WI38 (cell line): ENCODE data around the gene MKLN1.

Experiments
- H3K4me3 ChIP-seq: 2 replicates; pipeline ENCODE4 v1.5.1; 2011; ENCODE audit warnings: low read depth, mild to moderate bottlenecking, control low read depth, low read length
- CTCF ChIP-seq: IDR thresholded peaks from 2 replicates; pipeline ENCODE4 v1.5.1; 2012; ENCODE audit warnings: low read depth, mild to moderate bottlenecking, control low read depth, low read length

MKLN1 gene

GRCh38 chr7:131505636-131506557 lies 178.2 kb downstream of the MKLN1 start:
- no peak for TF ChIP-seq CTCF

DNA sequence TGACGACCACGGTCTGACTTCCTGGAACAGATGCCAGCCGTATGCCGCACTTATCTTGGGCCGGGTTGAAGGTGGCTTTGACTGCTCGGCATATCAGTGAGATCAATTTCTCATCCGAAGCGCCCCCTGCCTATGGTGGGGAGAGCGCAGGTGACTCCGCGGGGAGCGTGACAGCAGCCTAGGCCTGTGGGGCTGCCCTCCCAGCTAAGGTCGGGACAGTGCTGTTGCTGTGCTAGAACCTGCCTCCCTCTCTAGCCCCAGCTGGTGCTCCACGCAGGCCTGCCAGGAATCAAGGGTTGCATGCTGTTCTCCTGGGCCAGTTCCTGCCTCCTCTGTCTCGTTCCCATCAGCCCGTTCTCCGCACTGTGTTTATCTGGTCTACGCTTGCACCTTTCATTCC lies 178.9 kb downstream of the MKLN1 start:
- no peak for TF ChIP-seq CTCF
- H3K4me3 ChIP-seq = no peak overlapping the region

More at GRCh38 chr7:131505636-131506557, 178.2 kb downstream of the MKLN1 start:
- no peak overlapping the region for H3K4me3 ChIP-seq

DNA sequence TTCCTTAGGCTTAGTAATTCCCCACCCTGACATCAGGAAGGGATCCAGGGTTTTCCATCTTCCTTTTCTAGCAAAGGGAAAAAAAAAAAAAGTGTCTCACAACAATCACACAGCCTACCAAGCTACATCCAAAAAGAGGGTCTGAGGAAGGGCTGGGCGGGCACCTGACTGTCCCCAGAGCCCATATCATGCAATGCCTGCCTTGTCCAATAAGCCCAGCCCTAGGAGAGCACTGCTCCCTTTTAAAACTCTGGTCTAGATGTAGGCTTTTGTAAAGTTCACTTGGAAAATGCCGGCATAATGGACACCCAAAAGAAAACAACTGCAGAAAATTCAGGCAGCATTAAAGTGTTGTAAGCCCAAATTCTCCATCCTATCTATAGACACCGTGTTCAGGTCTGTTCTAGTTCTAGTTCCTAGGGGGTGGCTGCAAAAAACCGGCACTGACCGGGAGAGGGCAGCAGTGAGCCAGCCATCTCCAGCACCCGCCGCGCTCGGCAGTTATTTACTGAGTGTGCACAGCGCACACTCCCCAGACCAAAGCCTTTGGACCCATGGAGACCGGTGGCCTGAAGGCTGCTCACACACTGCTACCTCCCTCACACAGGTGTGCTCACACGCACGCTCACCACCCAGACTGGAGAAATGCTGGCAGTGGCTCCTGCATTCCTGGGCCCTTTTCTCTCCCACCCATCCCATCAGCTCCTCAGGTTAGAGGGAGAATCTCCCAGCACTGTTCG lies 180.1 kb downstream of the MKLN1 start:
- no peak overlapping the region for H3K4me3 ChIP-seq
- peak; percentile 90 for TF ChIP-seq CTCF

DNA sequence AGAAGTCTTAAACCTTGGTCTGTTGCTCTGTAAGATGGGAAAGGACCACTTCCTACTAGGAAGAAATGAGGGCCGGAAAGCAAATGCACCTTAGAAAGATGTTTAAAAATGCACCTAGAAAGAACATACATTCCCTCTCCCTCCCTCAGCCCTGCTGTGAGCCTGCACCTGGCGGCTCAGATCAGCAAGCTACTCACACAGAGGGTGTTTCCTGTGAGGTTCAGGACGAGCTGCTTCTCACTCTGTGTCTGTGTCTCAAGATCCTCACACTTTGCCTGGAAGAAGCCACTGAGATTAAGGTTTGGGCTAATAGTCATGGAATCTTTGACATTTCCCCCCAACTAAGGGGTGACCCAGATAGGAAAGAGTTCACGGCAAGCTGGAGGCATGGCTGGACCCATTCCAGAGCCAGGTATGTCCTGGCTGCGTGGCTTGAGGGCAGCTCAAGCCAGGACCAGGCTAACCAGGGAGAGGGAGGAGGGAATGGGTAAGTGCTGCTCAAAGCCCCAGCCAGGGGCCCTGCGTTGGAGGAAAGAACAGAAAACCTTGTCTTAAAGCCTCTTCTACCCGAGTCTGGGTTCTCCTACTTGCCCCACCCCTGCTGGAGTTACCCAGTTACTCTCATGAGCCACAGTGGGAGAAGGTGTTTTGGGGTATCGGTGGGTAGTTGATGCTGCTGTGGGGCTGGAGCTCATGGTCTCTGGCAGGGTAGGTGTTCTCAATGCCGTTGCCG lies 181.2 kb downstream of the MKLN1 start:
- H3K4me3 ChIP-seq = no peak overlapping the region
- TF ChIP-seq CTCF = no peak

GRCh38 chr7:131509781-131510180 lies 182.1 kb downstream of the MKLN1 start:
- no peak for TF ChIP-seq CTCF
- H3K4me3 ChIP-seq = no peak overlapping the region

DNA sequence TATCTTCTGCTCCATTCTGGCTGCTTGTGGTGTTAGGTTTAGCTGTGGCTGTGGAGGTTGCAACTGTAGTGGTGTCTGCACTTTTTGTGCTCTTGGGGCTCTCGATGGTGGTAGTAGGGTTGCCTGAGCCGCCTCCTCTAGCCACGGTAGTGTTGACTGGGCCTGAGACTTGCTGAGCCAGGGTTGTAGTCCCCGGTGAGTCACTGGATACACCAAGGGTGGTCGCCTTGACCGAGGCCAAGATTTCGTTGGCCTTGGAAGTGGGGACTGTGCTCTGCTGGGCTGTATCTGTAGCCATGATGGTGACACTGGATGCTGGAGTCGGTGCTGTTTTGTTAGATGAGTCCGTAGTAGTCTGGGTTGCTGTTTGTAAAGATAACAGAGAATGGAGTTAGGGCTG lies 183.4 kb downstream of the MKLN1 start:
- H3K4me3 ChIP-seq = no peak overlapping the region
- TF ChIP-seq CTCF = no peak
